GM18873 (cell line): ENCODE results near the gene SDK1.
"Not testable (repeated sequence)": the region's sequence is repeated elsewhere in the genome, so short reads cannot be mapped to it uniquely, and the experiment has no call there.

Experiments used
- ATAC-seq: cut with Tn5 transposase; IDR thresholded peaks from one replicate; pipeline ENCODE4 v1.9.1; 2021; ENCODE audit warnings: mild to moderate bottlenecking, moderate library complexity, moderate number of reproducible peaks; ENCODE audit not compliant: unreplicated experiment, low FRiP score

Gene SDK1

DNA sequence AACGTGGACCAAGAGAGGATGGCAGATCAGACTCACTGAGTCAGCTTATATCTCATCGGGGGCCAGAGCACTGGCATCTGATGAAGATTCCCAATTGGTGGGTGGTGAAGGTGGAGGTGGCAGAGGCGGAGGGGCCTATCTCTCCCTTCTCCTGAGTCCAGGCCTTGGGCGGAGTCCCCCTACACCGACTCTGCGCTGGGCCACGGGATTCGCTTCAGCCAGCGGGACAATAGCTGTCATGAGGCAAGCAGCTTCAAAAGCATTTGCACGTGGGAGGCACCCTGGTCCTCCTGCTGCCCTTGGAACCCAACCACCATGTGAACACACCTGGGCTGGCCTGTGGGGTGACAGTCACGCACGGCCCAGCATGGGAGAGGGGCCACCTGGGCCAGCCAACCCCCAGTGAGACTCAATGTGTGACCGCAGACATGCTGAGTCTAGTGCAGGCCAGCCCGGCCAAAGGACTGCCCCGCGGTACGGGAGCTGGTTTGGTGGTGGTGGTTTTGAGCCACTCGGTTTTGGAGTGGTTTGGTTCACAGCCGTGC lies 914.2 kb downstream of the SDK1 start:
- ATAC-seq, result no peak

DNA sequence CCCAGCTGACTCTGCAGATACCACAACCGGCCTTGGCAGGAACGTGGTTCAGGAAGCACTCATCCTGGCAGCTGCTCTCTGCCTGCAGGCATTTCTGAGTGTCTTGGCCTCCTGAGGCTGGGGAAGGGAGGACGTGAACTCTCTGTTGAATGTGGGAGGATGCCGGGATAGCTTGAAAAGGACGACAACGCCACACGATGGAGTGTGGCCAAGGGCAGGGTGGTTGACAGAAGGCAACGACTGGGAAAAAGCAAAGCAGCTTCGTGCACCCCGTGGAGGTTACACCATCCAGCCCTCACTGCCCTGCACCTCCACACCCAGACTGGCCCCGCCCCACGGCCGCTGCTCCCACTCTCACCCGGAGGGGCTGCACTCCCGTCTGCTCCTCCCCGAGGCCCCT lies 915.0 kb downstream of the SDK1 start:
- ATAC-seq, result no peak

DNA sequence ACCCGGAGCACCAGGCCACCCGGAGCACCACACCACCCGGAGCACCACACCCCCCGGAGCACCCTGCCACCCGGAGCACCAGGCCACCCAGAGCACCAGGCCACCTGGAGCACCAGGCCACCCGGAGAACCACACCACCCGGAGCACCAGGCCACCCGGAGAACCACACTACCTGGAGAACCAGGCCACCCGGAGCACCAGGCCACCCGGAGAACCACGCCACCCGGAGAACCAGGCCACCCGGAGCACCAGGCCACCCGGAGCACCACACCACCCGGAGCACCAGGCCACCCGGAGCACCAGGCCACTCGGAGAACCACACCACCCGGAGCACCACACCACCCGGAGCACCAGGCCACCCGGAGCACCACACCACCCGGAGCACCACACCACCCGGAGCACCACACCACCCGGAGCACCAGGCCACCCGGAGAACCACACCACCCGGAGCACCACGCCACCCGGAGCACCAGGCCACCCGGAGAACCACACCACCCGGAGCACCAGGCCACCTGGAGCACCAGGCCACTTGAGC lies 916.1 kb downstream of the SDK1 start:
- ATAC-seq, result not testable (repeated sequence)

DNA sequence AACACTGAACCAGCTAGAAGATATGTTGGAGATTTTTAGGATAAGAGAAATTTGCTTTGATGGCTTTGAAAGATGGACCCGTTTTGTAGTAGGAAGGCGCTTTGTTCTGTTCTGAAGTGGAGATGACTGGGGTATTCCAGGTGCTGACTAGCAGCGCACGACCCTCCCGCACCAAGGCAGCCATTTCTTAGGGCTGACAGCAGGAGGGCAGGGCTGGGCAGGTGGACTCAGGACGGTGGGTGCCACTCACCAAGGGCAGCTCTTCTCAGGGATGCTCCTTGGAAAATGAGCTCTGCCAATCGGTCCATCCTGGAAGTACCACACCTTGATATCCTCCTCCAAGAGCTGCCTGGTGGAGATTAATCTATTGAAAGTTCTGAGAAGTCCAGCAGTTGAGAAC lies 917.4 kb downstream of the SDK1 start:
- ATAC-seq, result no peak

DNA sequence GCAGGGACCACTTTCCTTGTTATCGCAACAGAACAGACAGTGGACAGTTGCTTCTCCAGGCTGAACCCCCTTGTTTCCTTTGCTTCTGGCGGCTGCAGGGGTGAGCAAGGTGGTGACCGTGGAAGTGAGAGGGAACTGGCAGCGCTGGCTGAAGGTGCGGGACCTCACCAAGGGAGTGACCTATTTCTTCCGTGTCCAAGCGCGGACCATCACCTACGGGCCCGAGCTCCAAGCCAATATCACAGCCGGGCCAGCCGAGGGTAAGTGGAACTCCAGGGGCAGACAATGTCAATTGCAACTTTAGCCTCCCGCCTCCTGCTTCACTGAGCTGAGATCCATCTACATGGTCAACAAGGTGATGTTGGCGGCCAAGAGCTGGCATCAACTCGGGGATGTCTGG lies 919.0 kb downstream of the SDK1 start:
- no peak for ATAC-seq

GRCh38 chr7:4221043-4221442 lies 920.0 kb downstream of the SDK1 start:
- no peak for ATAC-seq

DNA sequence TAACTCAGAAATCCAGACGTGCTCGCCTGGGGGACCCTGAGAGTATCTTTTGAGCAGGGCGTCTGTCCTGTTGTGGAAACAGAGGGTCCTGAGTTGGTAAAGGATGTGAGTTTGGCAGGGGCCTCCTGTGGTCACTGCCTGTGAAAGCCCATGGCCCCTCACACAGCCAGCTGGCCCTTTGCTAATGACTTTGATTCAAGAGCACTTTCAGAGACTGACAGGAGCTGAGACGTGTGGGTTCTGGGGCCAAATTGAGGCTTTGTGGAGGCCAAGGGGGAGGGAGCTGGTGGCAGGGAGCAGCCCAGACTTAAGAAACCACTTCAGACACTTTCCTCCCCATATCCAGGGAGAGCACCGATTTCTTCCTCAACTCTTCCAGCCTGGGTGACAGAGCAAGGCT lies 921.6 kb downstream of the SDK1 start:
- no peak for ATAC-seq

- ATAC-seq, result no peak
These were observed 924.3 kb downstream of the SDK1 start for GRCh38 chr7:4225361-4225771.

DNA sequence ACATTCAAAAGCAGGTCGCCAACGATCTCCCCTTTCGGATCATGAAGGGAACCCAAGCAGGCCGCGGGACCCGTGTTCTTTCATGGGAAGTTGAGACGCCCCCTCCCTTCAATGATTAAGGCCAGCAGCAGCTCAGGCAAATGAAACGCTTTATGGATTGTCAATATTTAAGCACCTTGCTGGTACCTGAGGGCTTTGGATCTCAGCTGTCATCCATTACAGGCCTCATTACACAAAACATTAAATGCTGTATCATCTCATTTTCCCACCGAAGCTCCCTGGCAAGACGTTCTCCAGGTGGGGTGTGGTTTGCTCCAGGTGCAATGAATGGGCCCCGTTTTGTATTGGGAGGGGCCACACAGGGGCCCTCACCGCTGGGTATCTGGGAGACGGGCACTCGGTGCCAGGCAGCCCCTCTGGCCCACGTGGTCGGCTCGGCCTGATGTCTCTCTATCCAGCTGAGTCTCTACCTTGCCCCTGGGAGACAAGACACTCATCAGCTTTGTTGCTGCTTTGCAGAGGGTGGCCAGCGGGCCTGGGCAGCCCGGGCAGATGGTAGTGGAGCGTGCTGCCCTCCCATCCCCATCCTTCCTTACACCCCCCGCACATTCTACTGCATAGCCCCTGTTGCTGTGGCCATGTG lies 925.0 kb downstream of the SDK1 start:
- ATAC-seq, result no peak

DNA sequence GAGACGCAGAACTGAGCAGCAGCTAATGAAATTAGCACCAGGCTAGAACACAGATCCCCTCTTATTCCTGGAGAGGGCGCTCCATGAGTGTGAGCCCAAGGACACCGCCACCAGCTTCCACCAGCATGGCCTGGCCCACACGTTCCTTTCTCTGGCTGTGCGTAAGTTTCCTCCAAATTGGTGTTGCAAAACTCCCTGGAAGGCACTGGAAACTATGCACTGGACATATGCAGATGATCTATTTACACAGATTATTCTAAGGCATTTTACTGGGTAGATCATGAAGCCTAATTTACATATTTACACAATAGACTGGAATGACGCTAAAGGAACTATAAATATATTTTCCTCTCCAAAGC lies 925.5 kb downstream of the SDK1 start:
- ATAC-seq, result no peak

DNA sequence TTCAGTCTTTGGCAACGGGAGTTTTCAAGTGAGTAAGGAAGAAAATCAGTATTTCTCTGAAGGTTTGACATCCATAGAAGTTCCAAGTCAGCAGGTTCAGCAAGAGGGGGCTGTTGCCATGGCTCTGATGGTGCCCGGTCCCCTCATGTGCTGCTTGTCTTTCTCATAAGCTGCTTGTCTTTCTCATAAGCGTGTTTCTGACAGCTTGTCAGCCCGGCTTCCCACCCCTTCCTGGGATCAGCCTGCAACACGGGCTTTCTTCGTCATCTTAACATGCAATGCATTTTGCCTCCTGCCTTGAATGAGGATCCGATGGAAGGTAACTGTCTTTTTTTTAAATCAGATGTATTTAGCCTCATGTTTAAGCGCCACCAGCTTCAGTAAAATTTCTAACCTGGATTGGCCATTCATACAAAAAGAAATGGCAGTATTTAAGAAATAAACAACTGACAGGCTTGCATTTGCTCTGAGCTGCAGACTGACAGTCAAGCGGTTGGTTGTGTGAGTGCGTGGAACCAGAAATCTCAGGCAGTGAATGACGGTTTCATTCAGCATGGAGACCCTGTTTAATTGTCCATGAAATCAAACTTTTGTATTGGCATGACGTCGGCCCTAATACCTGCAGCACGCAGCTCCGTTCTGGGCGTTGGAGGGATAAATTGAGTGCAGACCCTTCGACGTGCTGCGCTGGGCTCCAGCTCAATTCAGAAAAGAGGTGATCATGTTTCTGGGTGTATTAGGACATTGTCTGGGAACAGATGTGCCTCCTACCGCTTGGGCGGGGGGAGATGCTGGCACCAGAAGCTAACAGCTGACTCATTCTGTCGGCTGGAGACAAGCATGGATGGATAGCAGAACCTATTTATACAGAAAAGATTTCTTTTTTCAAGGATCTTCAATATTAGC lies 926.3 kb downstream of the SDK1 start:
- ATAC-seq, result no peak

DNA sequence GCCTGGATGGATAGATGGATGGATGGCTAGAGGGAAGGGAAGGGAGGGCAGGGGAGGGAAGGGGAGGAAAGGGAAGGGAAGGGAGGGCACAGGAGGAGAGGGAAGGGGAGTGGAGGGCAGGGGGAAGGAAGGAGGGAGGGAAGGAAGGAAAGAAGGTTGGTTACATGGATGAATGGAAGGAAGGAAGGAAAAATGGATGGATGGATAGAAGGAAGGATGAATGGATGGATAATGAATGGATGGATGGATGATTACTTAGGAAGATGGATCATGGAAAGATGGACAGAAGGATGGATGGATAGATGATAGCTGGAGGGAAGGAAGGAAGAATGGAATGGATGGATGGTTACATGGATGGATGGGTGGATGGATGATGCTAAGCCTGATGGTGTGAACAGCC lies 929.3 kb downstream of the SDK1 start:
- no peak for ATAC-seq

- ATAC-seq, result no peak
These were observed 932.1 kb downstream of the SDK1 start for GRCh38 chr7:4233146-4233545.

DNA sequence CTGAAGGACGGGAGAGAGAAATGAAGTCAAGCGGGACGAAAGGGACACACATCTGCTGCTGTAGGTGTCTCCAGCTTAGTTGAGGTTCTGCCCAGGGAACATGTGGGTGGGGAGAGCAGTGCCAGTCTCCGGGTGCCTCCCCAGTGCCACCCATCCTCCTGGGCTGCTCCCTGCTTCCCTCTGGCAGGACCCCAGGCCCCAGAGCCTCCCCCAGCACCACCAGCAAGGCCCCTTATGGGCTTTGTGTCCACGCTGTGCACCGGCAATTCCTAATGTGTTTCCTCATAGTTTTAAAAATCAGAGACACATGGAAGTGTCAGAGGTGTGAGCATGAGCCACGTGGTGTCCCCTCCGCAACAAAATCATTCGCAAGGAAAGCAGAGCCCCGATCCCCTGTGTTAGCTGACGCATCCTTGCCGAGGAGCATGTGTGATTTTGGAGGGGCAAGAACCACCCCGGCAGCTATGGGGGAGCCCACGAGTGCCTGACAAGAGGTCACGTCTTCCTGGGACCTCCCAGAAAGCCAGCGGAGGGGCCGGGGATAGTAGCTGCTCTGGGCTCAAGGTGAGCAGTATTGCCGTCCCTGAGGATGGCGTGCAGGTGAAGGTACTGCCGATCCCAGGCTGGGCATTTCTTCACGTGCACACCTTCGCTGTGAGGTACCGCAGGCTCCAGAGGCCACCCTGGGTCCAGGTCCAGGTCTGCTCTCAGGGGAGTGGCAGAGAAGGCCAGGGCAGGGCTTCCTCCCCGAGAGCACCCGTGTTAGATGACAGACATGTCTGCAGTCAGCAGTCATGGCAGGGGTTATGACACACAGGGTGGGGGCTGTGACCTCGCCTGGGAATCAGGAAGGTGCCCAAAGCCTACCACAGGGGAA lies 932.8 kb downstream of the SDK1 start:
- no peak for ATAC-seq

GRCh38 chr7:4234498-4234855 lies 933.4 kb downstream of the SDK1 start:
- ATAC-seq, result no peak

GRCh38 chr7:4234886-4235285 lies 933.8 kb downstream of the SDK1 start:
- no peak for ATAC-seq

DNA sequence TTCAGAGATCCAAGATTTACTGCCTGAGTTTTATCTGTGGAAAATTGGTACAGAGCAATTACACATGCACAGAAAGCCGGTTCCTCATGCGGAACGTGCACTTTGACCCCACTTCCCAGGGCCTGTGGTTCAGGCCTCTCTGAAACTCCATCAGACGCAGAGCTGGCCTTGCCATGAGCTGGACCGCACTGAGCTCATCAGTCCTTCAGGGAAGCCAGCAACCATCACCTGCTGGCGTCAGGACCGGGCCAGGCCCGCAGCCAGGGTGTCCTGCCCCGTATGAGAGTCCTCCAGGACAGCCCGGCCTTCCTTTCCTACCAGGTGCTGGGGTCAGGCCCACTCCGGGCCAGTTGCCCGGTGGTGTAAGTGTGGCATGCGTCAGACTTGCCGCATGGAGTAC lies 934.5 kb downstream of the SDK1 start:
- no peak for ATAC-seq

- ATAC-seq, result no peak
These were observed 935.3 kb downstream of the SDK1 start for GRCh38 chr7:4236389-4236788.

- not testable (repeated sequence) for ATAC-seq
These were observed 935.8 kb downstream of the SDK1 start for GRCh38 chr7:4236873-4237272.
